Upper lobe of right lung (tissue), 1 donor: ENCODE data around the gene BMF. TPM values are rescaled to one million over a fixed set of nuclear protein-coding genes. Genes with fewer than 3 reads are reported as not detected.
"Not testable (repeated sequence)": the region's sequence is repeated elsewhere in the genome, so short reads cannot be mapped to it uniquely, and the experiment has no call there.

ENCODE experiments used
- ATAC-seq: fragments of 200-7000 bp; cut with Tn5 transposase; one replicate; pipeline ENCODE4 v1.9.1; 2020; ENCODE audit warnings: mild to moderate bottlenecking, moderate library complexity
- DNase-seq: peaks from one replicate; pipeline ENCODE4 v3.0.0-alpha.2; 2020
- H3K27ac ChIP-seq: fragments of 200-600 bp; one replicate; pipeline ENCODE4 v1.8.0; 2022
- H3K27me3 ChIP-seq: fragments of 200-600 bp; one replicate; pipeline ENCODE4 v1.8.0; 2022; ENCODE audit warnings: mild to moderate bottlenecking
- H3K36me3 ChIP-seq: fragments of 200-600 bp; one replicate; pipeline ENCODE4 v1.8.0; 2022
- H3K4me1 ChIP-seq: fragments of 200-600 bp; one replicate; pipeline ENCODE4 v1.8.0; 2022
- H3K4me3 ChIP-seq: fragments of 200-600 bp; one replicate; pipeline ENCODE4 v1.8.0; 2022; ENCODE audit warnings: mild to moderate bottlenecking
- H3K9me3 ChIP-seq: fragments of 200-600 bp; one replicate; pipeline ENCODE4 v1.8.0; 2022
- CTCF ChIP-seq: fragments of 200-600 bp; IDR thresholded peaks from one replicate; pipeline ENCODE4 v1.8.0; 2022; ENCODE audit warnings: antibody characterized with exemption
- intact Hi-C: fragments of 100-400 bp; cut with DNase I; formaldehyde crosslinking; loops from one replicate; pipeline ENCODE4 v1.11.0; 2022
- total RNA-seq: library from RNA; stranded (reverse); fragmentation: NEBNext Ultra II Directional; extraction: Animal tissue kit (Norgen Biotek cat#: 25700); gene quantifications from one replicate; pipeline ENCODE4 v1.2.1, GENCODE V29; 2021
- donor health status: DM: no; HTN: yes; CAD: no; lungs with severe emphysema.

The BMF gene
- total RNA-seq, 1 donor from 2014 or later: 15.4 TPM

- DNase-seq (no peak), ATAC-seq (peak; percentile 88)
- Histone ChIP-seq H3K36me3 (no peaks in the 10 kb centered on the region), H3K27me3 (no peaks in the 10 kb centered on the region), H3K4me1 (no peaks in the 10 kb centered on the region), H3K4me3 (no peak overlapping the region), H3K9me3 (no peaks in the 10 kb centered on the region), H3K27ac (no peak overlapping the region)
- no peak for TF ChIP-seq CTCF
- intact Hi-C loops: no loop called here
Observed at GRCh38 chr15:40121911-40122638, 13.4 kb upstream of the BMF start.

GRCh38 chr15:40118473-40118872 is 9.8 kb upstream of the BMF start:
- ATAC-seq: no peak
- intact Hi-C loops: loop anchor here (10.0 kb wide), 1 partner anchor 74 kb away; no protein-coding TSS in a partner anchor
- DNase-seq: no peak

GRCh38 chr15:40115670-40116093 is 7.0 kb upstream of the BMF start:
- H3K27me3 ChIP-seq: no peaks in the 10 kb centered on the region
- H3K4me3 ChIP-seq: no peak overlapping the region
- H3K36me3 ChIP-seq: no peaks in the 10 kb centered on the region
- no peak overlapping the region for H3K27ac ChIP-seq
- DNase-seq (peak; percentile 89), ATAC-seq (peak; percentile 93)
- no peaks in the 10 kb centered on the region for H3K9me3 ChIP-seq
- intact Hi-C loops: loop anchor here (10.0 kb wide), 1 partner anchor 71 kb away; no protein-coding TSS in a partner anchor
- TF ChIP-seq CTCF: no peak
- no peaks in the 10 kb centered on the region for H3K4me1 ChIP-seq

More at GRCh38 chr15:40118473-40118872, 9.8 kb upstream of the BMF start:
- TF ChIP-seq CTCF: no peak
- no peaks in the 10 kb centered on the region for H3K9me3 ChIP-seq
- no peaks in the 10 kb centered on the region for H3K27me3 ChIP-seq
- H3K4me3 ChIP-seq: no peak overlapping the region
- H3K36me3 ChIP-seq: no peaks in the 10 kb centered on the region
- H3K4me1 ChIP-seq: no peaks in the 10 kb centered on the region
- no peak overlapping the region for H3K27ac ChIP-seq

GRCh38 chr15:40115106-40115505 is 6.4 kb upstream of the BMF start:
- intact Hi-C loops: loop anchor here (10.0 kb wide), 1 partner anchor 70 kb away; no protein-coding TSS in a partner anchor
- H3K36me3 ChIP-seq, H3K4me3 ChIP-seq, H3K27me3 ChIP-seq, H3K4me1 ChIP-seq, DNase-seq, ATAC-seq, H3K27ac ChIP-seq, H3K9me3 ChIP-seq: not testable (repeated sequence)

GRCh38 chr15:40114218-40114617 is 5.5 kb upstream of the BMF start:
- Histone ChIP-seq H3K9me3 (no peaks in the 10 kb centered on the region), H3K27ac (no peak overlapping the region), H3K27me3 (no peaks in the 10 kb centered on the region), H3K36me3 (no peaks in the 10 kb centered on the region), H3K4me3 (no peak overlapping the region), H3K4me1 (no peaks in the 10 kb centered on the region)
- ATAC-seq (no peak), DNase-seq (no peak)
- no peak for TF ChIP-seq CTCF
- intact Hi-C loops: loop anchor here (10.0 kb wide), 1 partner anchor 69 kb away; no protein-coding TSS in a partner anchor

GRCh38 chr15:40112789-40113188 is 4.1 kb upstream of the BMF start:
- peaks cover 2% of the 10 kb centered on the region for H3K4me1 ChIP-seq
- H3K9me3 ChIP-seq: no peaks in the 10 kb centered on the region
- H3K4me3 ChIP-seq: no peak overlapping the region
- ATAC-seq (no peak), DNase-seq (no peak)
- no peak overlapping the region for H3K27ac ChIP-seq
- intact Hi-C loops: loop anchor here (10.0 kb wide), 1 partner anchor 68 kb away; no protein-coding TSS in a partner anchor
- no peaks in the 10 kb centered on the region for H3K27me3 ChIP-seq
- no peaks in the 10 kb centered on the region for H3K36me3 ChIP-seq
- TF ChIP-seq CTCF: no peak
